ENCODE results near the gene SCGB1C2.
A peak's percentile ranks its signal among the peaks of the same experiment; 100 is the strongest.
"Not testable (repeated sequence)": the region's sequence is repeated elsewhere in the genome, so short reads cannot be mapped to it uniquely, and the experiment has no call there.

Gene SCGB1C2

GRCh38 chr17:137166-137807 is at the start of gene SCGB1C2:
Gene SCGB1C2, plus strand, starts transcription at chr17:137569. Its CDS starts 22 bp downstream, at chr17:137591.
- not testable (repeated sequence) for DNase-seq

DNA sequence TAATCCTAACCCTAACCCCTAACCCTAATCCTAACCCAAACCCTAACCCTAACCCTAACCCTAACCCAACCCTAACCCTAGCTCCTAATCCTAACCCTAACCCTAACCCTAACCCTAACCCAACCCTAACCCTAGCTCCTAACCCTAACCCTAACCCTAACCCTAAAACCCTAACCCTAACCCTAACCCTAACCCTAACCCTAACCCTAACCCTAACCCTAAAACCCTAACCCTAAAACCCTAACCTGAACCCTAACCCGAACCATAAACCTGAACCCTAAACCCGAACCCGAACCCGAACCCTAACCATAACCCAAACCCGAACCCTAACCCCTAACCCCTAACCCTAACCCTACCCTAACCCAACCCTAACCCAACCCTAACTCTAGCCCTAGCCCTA is 24.3 kb upstream of the SCGB1C2 start:
- DNase-seq: peak; percentile 50

DNA sequence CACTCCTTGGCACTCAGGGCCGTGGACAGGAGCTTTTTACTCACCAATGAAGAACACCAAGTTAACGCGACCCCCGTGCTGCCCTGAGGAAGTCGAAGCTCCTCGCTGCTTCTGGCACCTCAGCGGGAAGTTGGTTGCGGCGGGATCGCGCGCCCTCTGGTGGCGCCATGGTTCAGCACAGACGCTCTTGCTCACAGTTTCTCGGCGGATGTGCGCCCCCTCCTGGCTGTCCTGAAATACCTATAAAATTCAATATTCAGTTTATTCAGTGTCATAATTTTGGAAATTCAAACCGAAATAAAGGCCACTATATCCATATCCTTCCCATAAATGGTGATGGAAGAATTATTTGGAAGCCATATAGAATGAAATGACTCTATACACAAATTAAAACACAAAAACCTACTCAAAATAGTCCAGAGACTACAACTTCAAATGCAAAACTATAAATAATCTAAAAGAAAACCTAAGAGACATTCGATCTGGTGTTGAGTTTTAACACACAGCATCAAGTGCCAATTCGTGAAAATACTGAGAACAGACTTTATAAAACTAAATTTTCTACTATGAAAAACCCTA is 18.9 kb upstream of the SCGB1C2 start:
- peak; percentile 0 for DNase-seq

DNA sequence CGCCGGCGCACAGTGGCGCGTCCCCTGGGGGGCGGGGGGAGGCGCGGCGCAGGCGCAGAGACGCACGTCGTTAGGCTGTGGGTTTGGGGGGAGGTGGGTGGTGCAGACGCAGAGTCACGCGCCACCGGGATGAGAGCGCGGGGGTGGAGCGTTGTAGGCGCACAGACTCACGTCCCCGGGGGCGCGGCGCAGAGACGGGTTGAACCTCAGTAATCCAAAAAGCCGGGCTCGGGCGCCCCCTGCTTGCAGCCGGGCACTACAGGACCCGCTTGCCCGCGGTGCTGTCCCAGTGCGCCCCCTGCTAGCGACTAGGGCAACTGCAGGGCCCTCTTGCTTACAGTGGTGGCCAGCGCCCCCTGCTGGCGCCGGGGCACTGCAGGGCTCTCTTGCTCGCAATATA is 3.4 kb upstream of the SCGB1C2 start:
- not testable (repeated sequence) for DNase-seq

DNA sequence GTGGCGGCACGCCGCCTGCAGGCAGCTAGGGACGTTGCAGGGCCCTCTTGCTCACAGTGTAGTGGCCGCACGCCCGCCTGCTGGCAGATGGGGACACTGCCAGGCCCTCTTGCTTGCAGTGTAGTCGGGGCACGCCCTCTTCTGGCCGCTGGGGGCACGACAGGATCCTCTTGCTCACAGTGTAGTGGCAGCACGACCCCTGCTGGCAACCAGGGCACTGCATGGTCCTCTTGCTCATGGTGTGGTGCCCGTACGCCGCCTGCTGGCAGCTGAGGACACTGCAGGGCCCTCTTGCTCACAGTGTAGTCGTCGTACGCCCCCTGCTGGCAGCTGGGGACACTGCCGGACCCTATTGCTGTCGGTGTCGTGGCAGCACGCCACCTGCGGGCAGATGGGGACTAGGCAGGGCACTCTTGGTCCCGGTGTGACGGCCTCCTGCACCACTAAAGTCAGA is 3.0 kb upstream of the SCGB1C2 start:
- not testable (repeated sequence) for DNase-seq

GRCh38 chr17:135022-135421 is 2.3 kb upstream of the SCGB1C2 start:
- DNase-seq: not testable (repeated sequence)

DNA sequence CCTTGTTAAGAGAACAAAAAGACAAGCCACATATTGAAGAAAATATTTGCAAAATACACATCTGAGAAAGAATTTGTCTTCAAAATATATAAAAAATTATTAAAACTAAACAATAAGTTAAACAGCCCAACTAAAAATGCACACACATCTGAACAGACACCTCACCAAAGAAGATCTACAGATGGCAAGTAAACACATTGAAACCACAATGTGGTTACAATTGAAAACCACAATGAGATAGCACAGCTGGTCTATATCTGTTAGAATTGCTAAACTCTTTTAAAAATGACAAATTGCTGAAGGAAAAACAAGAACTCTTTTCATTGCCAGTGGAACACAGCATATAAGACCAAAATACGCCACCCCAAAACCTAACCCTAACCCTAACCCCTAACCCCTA is 1.5 kb upstream of the SCGB1C2 start:
- DNase-seq: not testable (repeated sequence)

- DNase-seq: not testable (repeated sequence)
Measured at GRCh38 chr17:136531-136930, 838 bp upstream of the SCGB1C2 start.

DNA sequence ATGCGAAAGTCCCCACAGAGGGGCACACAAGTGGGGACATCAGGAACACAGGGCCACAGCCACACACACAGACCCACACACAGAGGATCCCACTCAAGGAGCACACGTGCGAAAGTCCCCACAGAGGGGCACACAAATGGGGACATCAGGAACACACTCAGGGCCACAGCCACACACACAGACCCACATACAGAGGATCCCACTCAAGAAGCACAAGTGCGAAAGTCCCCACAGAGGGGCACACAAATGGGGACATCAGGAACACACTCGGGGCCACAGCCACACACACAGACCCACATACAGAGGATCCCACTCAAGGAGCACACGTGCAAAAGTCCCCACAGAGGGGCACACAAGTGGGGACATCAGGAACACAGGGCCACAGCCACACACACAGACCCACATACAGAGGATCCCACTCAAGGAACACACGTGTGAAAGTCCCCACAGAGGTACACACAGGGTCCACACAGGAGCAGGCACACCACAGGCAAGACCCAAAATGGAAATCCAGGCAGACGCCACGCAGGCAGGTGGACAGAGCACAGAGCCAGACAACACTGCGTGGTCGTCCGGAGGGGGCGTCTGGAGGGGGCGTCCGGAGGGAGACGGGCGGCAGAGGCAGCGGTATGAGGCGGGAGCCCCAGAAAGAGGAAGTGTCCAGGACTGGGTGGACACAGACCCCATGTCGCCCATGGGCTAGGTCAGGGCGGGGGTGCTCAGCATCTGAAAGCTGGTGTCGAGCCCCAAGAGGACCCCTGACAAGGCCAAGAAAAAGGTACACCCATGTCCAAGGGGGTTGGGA is 2.2 kb downstream of the SCGB1C2 start:
- not testable (repeated sequence) for DNase-seq

- peak; percentile 30 for DNase-seq
Measured at GRCh38 chr17:142102-142661, 4.8 kb downstream of the SCGB1C2 start.

GRCh38 chr17:142876-143784 is 5.8 kb downstream of the SCGB1C2 start:
- no peak for DNase-seq

DNA sequence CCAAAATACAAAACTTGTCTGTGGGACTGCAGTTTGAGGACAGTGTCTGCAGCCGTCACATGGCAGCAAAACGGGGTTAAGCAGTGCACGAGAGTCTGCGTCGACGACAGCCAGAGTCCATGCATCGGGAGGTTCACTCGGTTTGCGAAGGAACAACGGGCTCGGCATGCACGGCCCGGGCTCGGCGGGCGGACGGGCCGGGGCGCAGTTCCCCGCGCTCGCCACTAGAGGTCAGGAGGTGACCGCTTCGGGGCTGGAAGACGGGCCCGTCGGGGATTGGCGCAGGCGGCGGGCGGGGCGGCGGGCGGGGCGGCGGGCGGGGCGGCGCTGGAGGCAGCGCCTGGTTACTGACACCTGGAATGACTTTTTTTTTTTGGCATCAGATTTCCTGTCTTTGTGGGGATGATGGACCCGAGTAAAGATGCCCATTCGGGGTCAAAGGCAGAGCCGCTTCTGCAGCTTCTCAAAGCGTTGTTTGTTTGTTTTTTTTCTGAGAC is 6.5 kb downstream of the SCGB1C2 start:
- DNase-seq: peak; percentile 74

GRCh38 chr17:144936-145670 is 7.7 kb downstream of the SCGB1C2 start:
- DNase-seq: no peak

- no peak for DNase-seq
Measured at GRCh38 chr17:145671-146541, 8.5 kb downstream of the SCGB1C2 start.

DNA sequence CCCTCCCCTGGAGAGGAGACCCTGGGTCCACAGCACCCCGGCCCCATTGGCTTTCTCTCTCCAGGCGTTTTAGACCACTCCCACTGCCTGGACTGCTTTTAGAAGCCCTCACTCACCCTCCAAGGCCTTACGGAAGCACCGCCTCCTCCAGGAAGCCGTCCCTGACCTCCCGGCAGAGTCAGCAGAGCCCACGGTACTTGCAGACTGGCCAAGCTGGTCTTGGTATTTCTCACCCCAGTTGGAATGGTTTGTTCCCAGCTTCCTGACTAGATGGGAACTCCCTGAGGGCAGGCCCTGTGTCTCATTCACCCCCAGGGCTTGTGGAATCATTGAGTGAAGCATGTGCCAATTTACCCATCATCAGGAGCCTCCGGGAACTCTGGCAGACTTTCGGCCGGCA is 9.2 kb downstream of the SCGB1C2 start:
- no peak for DNase-seq

- DNase-seq: no peak
Measured at GRCh38 chr17:146983-147761, 9.8 kb downstream of the SCGB1C2 start.

GRCh38 chr17:147796-148740 is 10.7 kb downstream of the SCGB1C2 start:
- DNase-seq: no peak

DNA sequence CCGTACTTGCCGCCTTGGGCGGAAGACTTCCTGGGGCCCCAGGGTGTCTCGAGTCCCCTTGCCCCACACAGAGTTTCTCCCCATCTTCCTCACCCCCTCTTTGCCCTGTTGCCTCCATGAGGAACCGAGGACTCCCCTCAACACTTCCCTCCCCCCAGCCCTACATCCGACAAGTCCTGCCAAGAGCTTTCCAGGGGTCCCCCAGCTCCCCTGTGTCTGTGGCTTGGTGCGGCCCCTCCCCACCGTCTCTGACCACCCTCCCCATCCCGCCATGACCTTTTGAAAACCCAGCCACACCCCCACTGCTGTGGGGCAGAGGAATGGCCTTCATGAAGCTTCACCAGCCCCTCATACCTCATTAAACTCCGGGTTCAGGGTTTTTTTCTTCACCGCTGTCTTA is 11.4 kb downstream of the SCGB1C2 start:
- DNase-seq: no peak

All from hematopoietic multipotent progenitor cell treated with erythropoietin and hydrocortisone succinate and interleukin-3 and kit ligand, for 6 days (in vitro differentiated cells).